DOHH2 (cell line): ENCODE results near the gene C3orf22.

Source experiments
- CTCF ChIP-seq: fragments of 200-600 bp; sonication (generic); IDR thresholded peaks from one replicate; pipeline ENCODE4 v1.5.1; 2014; ENCODE audit warnings: antibody characterized with exemption, mild to moderate bottlenecking, low read depth, low read length; ENCODE audit not compliant: poor library complexity, severe bottlenecking
- EZH2phosphoT487 ChIP-seq: fragments of 200-600 bp; sonication (generic); IDR thresholded peaks from 2 replicates; pipeline ENCODE4 v1.6.1; 2017; ENCODE audit warnings: borderline replicate concordance, mild to moderate bottlenecking, antibody characterized with exemption, low read length, moderate library complexity, mixed read lengths

- no peak for TF ChIP-seq CTCF
- TF ChIP-seq EZH2phosphoT487 = no peak
Measured at GRCh38 chr3:126511291-126511690, 47.4 kb downstream of the C3orf22 start.
